Hematopoietic multipotent progenitor cell treated with erythropoietin and hydrocortisone succinate and interleukin-3 and kit ligand, for 6 days (in vitro differentiated cells): ENCODE data around the gene TGFBR1.

ENCODE experiments used
- DNase-seq: peaks from one replicate; pipeline ENCODE4 v3.0.0-alpha.2; 2015

TGFBR1 gene

DNA sequence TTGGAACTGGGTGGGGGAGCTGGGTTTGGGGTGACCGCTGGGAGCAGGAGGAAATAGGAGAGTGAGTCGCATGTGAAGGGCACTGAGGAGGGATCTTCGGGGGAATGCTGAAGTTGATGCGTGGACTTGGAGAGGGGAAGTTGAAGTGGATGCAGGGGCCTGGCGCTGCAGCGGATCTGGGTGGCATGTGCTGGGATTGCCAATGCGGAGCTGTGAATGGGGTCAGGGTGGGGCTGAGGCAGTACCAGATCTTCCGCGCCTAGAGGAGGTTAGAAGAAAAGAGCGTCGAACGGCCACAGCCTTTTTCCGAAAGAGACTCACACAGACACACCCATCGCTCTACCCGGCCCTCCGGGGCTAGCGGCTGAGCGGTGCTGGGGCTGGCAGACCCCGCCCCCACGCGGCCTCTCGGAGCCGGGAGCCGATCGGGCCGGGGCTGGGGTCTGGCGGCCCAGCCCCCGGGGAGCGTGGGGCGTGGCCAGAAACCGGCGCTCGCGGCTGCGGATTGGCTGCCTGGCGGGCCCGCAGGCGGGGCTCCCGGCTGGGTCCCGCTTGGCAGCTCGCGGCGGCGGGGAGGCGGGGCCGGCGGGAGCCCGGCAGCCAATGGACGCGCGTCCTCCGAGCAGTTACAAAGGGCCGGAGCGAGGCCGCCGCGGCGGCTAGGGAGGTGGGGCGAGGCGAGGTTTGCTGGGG is at the start of gene TGFBR1:
TSS of gene TGFBR1 (plus strand) at position 655 of the 693 bp plus-strand sequence. CDS start 93 bp downstream, outside the sequence.
- DNase-seq, result peak; percentile 95

DNA sequence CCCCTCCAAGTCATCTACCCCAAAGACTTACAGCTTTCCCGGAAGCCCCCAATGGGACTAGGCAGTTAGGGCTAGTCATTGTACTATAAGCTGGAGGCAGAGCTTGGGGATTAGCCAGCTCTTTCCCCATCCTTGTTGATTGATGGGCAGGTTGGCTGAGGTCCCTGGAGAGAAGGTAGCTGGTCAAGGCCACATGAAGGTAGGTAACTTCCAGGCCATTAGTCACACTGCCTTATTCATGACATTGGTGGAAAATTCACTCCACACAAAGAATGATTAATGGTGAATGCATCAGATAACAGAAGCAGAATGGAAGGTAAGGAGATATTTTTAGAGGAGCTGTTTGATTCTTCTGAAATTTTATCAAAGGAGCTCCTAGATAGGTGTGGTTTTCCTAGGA is 49.5 kb upstream of the TGFBR1 start:
- DNase-seq, result no peak

DNA sequence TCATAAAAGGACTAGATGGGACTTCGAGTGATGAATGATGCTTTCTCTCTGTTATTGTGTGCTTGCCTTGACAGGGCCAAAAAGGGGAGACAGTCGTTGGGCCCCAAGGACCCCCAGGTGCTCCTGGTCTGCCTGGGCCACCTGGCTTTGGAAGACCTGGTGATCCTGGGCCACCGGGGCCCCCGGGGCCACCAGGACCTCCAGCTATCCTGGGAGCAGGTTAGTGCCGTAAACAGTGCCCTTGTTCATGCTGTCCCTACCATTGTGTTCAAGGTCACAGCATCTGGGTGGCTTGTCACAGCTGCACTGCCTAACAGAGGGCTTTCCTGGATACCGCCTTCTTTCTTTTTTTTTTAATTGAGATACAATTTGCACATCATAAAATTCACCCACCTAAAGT is 48.7 kb upstream of the TGFBR1 start:
- no peak for DNase-seq

DNA sequence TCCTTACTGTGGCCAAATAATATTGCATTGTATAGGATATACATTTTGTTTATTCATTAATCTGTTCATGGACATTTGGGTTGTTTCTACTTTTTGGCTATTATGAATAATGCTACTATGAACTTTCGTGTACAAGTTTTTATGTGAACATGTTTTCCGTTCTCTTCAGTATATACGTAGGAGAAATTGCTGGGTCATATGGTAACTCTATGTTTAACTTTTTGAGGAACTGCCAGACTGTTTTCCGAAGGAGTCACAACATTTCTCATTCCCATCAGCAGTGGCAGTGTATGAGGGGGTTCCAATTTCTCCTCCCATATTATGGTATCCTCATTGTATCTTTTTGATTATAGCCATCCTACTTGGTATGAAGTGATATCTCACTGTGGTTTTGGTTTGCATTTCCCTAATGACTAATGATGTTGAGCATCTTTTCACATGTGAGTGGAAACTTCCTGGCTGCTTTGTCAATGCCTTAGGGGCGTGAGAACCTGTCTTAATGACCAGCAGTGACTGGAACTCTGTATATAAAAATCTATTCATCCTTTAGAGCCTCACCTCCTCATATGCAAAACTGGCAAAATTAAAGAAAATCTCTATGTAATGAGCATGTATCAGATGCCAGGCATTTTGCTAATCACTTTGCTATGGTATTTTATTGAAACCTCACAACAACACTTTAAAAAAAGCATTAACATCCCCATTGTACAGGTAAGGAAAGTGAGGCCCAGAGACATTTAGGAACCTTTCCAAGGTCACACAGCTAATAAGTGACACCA is 47.8 kb upstream of the TGFBR1 start:
- DNase-seq, result peak; percentile 59

DNA sequence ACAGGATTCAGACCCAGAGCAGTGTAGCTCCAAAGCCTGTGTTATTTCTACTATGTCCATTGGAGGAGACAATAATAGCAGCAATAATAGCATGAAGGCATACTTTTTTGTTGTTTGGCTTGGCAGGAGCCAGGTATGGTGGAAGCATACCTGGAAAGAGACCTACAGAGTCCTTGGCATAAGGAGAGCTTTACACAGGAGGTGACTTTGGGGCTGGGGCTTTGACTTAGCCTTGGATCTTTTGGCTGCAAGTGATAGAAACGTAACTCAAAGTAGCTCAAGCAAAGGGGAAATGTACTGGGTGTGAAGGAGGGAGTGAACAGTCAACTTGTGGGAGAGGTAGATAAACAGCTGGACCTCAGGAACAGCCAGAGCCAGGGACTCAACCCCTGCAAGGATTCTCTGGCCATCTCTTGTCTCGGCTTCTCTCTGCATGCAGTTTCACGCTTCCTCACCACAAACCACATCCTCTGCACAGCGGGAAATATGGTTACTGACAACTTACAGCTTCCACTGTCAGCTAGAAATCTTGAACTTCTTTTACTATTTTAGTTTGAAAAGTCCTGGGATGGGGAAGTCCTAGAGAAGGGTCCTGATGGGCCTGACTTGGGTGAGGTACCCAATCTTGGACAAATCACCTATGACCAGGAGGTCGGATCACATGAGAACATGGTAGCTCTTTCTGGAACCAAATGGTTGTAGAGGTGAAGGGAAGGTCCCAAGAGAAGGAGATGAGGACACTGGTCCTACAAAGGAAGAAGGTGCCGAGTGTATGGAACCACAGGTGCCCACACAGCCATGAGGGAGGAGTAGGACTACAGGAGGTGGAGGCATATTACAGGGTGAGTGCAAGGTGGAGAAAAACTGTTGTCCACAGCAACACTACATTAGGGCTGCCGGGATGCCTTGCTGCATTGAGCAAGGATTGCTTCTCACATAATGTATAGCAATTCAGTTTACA is 47.0 kb upstream of the TGFBR1 start:
- DNase-seq, result peak; percentile 93

DNA sequence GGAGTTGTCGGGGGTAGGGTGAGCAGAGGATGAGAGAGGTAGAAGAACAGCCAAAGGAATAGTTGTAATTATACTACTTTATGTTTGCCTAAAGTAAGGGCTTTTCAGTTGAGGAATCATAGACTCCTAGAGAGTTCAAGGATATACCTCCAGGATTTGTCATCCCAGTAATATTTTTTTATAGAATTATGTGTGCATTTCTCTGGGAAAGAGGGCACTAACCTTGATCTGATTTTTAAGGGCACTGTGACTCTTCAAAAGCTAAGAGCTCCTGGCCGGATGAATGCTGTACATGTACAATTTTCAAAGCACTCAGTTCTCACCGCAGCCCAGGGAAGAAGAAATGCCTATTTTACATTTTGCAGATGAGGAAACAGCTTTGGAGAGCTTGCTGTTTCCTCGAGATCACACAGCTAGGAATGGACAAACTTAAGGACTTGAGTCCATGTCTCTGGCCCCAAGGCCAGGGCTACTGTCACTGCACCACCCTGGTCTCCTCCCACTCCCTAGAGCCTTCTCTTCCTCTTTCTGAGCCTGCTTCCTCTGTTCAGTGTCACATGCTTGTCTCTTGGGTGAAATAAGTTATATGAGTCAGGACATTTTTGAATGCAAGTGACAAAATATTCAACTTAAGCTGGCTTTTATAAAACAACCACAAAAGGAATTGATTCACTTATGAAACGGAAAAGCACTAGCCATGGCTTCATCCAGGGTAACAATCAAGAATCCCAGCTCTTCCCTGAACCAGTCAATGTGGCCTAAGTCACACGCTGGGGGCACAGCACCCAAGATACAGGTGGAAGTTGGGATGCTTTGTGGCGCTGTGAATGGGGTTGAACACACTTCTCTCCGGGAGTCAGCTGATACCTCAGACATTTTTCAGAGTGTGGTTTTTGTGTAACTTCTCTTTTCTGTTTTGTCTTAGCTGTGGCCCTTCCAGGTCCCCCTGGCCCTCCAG is 45.7 kb upstream of the TGFBR1 start:
- peak; percentile 81 for DNase-seq

DNA sequence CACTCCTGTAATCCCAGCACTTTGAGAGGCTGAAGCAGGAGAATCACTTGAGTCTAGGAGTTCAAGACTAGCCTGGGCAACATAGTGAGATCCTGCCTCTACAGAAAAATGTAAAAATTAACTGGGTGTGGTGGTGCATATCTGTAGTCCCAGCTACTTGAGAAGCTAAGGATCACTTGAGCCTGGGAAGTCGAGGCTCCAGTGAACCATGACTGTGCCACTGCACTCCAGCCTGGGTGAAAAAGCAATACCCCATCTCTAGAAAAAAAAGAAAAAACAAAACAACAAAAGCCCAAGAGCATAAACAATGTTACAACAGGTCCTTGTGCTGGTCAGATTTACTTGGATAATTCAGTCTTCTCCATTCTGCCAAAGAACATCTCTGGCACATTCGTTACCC is 44.3 kb upstream of the TGFBR1 start:
- DNase-seq, result no peak

DNA sequence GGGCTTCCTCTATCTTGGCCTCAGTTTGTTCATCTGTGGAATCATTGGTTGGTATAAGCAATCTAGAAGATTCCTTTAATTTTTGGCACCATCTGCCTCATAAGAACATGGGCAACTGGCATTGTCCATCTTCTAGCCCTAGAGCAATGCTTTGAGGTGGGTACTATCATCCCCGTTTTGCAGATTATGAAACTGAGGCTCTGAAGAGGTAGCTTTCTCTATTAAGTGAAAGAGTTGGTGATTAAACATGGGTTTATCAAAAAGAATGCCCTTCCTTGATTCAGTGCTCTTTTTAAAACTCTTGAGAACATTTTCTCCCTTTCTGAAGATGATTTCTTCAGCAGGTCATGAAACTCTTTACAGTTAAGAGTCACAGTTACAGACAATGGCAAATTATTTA is 42.4 kb upstream of the TGFBR1 start:
- DNase-seq, result no peak

DNA sequence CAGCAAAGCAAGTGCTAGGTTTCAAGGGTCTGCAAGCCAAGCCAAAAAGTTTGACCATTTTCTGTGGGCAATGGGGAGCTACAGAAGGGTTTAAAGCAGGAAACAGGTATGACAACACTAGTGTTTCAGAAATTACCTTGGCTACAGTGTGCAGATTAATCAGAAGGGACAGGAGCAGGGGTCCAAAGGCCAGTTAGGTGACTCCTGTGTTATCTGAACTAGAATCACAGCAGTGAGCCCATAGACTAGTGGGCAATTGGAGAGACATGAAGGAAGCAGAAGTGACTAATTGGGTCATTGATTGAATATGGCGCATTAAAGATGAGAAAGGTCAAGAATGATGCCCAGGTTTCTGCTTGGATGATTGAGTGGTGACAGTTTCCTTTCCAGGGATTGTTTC is 41.4 kb upstream of the TGFBR1 start:
- DNase-seq, result no peak

DNA sequence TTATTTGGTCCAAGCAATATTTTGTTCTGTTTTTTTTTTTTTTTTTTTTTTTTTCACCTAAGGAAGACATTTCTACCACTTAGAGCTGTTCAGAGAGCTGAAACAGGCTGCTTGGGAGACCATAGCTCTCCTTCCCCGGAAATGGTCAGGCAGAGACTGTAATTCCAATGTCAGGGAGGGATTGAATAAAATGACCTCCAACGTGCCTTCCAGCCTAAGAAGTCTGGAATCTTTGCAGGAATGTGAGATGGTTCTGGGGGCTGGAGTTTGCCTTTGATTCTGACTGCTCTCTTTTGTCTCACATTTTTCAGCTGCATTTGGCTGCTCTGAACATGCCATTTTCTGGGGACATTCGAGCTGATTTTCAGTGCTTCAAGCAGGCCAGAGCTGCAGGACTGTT is 38.3 kb upstream of the TGFBR1 start:
- no peak for DNase-seq

DNA sequence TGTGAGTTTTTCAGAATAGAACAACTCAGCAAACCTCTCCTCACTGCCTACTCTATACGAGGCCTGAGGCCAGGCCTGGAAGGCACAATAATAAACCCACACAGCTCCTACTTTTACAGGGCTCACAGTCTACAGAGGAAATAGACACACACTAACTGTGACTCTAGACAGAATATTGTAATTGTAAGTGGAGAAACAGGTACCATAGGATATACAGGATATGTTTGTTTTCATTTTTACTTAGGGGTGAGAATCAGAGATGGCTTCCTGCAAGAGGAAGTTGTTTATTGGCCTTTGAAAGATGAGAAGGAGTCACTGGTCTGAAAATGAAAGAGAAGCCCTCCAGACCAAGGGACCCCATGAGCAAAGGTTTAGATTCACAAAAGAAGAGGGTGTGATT is 35.8 kb upstream of the TGFBR1 start:
- no peak for DNase-seq

DNA sequence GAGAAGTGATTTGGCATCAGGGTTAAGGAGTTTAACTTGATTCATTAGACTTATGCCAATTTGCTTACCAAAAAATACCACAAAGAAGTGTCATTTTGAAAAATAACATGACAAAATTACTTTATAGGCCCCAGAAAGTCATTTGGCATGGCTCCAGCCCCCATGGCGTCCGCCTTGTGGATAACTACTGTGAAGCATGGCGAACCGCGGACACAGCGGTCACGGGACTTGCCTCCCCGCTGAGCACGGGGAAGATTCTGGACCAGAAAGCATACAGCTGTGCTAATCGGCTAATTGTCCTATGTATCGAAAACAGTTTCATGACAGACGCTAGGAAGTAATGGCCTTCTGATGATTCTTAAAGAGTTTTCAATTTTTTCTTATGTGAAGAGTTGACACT is 35.4 kb upstream of the TGFBR1 start:
- DNase-seq, result no peak

DNA sequence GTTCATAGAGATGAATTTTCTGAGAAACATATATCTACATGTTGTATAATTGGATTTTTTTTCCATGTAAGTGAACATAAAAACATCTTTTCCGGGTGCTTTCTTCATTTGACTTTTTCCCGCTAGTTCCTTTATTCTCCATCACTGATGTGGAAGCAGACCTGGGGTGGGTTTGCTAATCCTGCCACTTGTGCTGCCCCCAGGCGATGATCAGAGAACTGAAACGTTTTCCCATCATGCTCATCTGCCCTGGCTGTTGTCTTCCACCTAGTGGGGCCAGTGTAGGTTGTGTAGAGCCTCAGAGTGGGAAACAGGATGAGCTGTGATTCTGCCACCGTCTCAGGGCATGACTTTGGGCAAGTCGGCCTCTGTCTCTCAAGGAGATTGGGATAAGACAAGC is 34.2 kb upstream of the TGFBR1 start:
- DNase-seq, result no peak

DNA sequence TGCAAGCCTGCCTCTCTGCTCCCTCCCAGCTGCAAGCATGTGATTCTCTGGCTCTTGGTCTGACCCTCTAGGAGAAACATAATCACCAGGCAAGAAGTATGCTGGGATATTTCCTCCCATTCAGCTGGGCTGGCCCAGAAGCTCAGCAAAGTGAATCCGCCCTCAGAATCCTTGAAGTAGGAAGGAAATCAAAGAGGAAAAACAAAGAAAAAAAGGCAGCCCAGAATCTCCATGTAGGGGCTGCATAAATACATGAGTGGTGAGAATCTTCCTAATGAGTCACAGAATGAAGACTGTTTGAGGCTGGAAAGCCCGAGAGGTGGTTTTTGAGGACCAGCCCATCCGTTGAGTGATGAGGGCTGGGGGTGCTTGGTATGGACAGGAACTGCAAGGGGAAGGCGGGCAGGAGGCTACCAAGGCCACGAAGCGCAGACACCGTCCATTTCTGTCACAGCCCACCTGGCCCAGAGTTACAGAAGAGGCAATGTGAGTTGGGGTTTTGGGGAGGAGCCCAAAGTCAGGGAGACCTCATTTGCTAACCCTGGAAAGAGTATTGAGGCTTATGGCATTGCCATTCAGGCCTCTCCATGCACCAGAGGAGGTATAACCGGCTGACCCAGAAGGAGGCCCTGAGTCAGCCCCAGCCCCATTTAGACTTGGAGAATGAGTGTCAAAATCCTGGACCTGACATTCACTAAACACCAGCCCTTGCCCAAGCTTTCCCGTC is 33.4 kb upstream of the TGFBR1 start:
- no peak for DNase-seq

DNA sequence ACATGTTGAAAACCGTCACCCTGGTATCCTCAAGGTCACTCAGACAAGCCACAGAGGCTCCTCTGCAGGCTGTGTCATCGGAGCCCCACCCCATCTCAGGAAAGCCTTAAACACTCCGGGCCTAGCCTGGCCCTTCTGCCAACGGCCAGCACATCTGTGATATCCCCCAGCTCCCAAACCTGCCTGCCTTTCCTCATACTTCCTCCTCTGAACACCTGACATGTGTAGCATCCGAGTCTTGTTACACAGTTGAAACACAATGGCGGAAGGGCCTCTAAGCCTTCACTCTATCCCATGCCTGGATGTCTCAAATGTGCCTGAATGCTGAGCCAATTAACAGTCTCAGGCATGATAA is 32.9 kb upstream of the TGFBR1 start:
- no peak for DNase-seq

DNA sequence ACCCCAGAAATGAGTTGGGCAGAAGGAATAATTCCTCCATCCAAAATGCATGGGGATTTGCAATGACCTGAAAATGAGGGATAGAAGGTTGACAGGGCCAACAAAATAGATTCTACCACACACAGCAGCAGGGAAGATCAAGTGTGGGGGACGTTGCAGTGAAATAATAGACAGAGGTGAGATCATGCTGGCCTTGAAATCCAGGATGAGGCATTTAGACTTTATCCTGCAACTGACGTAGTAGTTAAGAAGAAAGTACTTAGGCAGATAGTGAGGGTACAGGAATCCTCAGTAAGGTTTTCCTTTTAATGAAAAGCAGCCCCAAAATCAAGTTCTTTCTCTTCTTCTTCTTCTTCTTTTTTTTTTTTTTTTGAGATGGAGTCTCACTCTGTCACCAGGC is 31.6 kb upstream of the TGFBR1 start:
- no peak for DNase-seq

DNA sequence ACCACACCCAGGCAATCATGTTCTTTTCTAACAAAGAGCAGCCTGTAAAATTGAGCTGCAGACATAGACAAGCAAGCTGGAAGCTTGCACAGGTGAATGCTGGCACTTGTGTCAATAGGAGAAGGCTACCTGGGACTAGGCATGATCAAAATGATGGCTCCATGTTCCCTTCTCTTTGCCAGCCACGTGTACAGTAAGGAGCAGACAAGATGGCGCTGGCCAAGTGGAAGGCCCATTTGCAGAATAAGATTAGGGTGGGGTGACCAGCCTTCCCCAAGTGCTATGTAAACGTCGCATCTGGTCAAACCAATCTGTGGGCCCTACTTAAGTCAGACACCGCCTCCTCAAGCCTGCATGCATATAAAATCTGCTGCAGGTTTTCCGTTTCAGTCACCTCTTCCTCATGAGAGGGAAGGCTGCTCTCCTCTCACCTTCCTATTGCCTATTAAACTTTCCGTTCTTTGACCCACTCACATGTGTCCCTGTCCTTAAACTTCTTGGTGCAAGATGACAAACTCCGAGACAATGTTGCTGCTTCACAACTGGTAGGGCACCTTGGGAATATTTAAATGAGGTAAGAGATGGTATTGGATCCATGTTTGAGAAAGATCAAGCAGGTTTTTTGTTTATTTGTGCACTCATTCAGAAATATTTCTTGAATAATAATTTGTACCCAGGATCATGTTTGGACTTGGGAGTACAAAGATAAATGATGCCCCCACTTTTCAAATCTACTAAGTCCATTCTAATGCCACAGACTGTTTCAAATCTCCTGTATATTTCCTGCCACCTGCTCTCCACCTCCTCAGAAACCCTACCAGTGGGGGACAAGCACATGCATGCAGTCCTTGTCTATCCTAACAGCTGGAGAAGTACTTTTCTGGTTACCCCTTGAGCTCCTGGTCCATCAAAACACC is 30.7 kb upstream of the TGFBR1 start:
- DNase-seq, result no peak

DNA sequence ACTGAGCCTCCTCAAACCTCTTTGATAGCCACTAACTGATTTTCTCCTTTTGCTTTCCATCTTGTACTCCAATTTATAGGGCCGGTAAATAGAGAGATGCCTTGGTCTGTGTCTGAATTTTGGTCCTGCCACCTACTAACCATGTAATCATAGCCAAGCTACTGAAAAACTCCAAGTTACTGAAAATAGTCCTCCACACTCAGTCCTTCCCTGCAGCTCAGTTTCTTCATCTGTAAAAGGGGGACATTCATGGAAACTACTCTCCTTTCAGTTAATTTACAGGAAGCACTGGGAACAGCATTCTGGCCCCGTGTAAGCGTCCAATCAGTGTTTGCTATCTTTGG is 30.0 kb upstream of the TGFBR1 start:
- no peak for DNase-seq

DNA sequence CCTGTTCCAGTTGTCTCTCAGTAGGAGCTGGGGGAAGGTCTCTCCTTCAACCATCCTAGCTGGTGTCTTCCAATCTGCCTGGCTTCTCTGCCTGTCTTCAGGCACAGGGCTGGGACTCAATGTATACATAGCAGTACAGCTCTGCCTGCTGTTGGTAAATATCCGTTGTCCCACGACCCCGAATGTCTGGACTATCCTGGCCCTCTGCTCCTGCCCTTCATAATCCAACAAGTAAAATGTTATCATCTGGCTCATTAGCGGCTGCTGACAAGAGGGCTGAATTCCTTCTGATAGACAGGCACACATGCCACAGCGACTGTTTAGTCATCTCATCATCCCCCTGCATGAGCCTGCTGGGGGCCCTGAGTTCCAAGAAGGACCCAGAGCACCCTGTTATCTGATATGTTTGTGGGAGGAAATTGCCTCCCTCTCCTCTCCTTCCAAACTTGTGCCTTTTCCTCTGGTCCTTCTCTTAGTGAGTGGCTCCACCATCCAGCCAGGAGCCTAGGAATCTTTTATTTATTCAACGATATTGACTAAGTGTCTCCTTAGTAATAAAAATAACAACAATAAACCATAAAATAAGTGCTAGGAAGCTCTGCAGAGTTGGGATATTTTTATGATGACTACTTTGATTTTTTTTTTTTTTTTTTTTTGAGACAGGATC is 29.5 kb upstream of the TGFBR1 start:
- DNase-seq, result peak; percentile 89

DNA sequence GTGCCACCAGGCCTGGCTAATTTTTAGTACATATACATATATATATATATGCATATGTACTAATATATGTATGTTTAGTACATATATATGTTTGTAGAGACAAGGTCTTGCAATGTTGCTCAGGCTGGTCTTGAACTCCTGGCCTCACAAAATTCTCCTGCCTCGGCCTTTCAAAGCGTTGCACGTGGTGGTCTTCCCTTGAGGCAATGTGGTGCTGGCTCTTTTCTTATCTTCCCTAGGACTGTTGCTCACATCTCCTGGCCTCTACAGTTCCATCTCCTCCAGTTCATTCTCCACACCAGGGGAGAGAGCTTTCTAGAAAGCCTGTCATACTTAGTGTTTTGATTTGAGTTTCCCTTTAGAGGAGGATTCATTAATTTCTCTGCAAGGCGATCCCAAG is 28.9 kb upstream of the TGFBR1 start:
- DNase-seq, result no peak
